ENCODE measurements around the gene RPL18.
A peak's percentile ranks its signal among the peaks of the same experiment; 100 is the strongest.

The RPL18 gene

GRCh38 chr19:48619692-48620585 lies 961 bp upstream of the RPL18 start (continued):
- TF ChIP-seq GFI1B (tag by site-specific recombination; IDR thresholded peaks at IDR 0.05): no peak
- TF ChIP-seq ZNF623 (tag by site-specific recombination; IDR thresholded peaks at IDR 0.05): no peak
- no peak for TF ChIP-seq KLF16 (tag by site-specific recombination; IDR thresholded peaks at IDR 0.05)
- no peak for TF ChIP-seq INSM2 (tag by site-specific recombination; IDR thresholded peaks at IDR 0.05)
- no peak for TF ChIP-seq ZNF121 (tag by site-specific recombination; IDR thresholded peaks at IDR 0.05)
- no peak for TF ChIP-seq REST (tag by site-specific recombination; IDR thresholded peaks at IDR 0.05)
- TF ChIP-seq ZNF26 (tag by site-specific recombination; IDR thresholded peaks at IDR 0.05): no peak
- no peak for TF ChIP-seq HOXD13 (CRISPR knock-in tag; IDR thresholded peaks at IDR 0.05; ENCODE audit: borderline replicate concordance)
- TF ChIP-seq ZNF501 (tag by site-specific recombination; IDR thresholded peaks at IDR 0.05): no peak
- no peak for TF ChIP-seq ZBTB44 (tag by site-specific recombination; IDR thresholded peaks at IDR 0.05)
- no peak for TF ChIP-seq ZFP37 (tag by site-specific recombination; IDR thresholded peaks at IDR 0.05)
- no peak for TF ChIP-seq ZBTB6 (tag by site-specific recombination; IDR thresholded peaks at IDR 0.05)
- TF ChIP-seq ZNF555 (tag by site-specific recombination; conservative IDR thresholded peaks at IDR 0.05): no peak
- peak; percentile 96 for TF ChIP-seq ZNF664 (tag by site-specific recombination; IDR thresholded peaks at IDR 0.05)
- TF ChIP-seq ELK4 (IDR thresholded peaks at IDR 0.05; ENCODE audit: borderline replicate concordance, low read depth, low read length): no peak
- TF ChIP-seq ZNF561 (tag by site-specific recombination; IDR thresholded peaks at IDR 0.05; ENCODE audit: borderline replicate concordance): no peak
- no peak for TF ChIP-seq ZNF514 (tag by site-specific recombination; IDR thresholded peaks at IDR 0.05)
- 0 out of 2 replicates have a peak, but pooled peaks have one; percentile 18 for TF ChIP-seq ZNF513 (tag by site-specific recombination; IDR thresholded peaks at IDR 0.05)
- TF ChIP-seq ZNF174 (tag by site-specific recombination; IDR thresholded peaks at IDR 0.05): no peak
- no peak for TF ChIP-seq ZNF692 (tag by site-specific recombination; IDR thresholded peaks at IDR 0.05)
- TF ChIP-seq ZNF398 (tag by site-specific recombination; IDR thresholded peaks at IDR 0.05): no peak

Measured in HEK293 (cell line).